ENCODE measurements around the gene GNAO1. TPM values are rescaled to one million over a fixed set of nuclear protein-coding genes. Genes with fewer than 3 reads are reported as not detected.

GNAO1 gene
- total RNA-seq, 1 experiment from 2014 or later: 5.8 TPM

- no peak for DNase-seq (ENCODE audit: low read depth)
These were observed 120.7 kb downstream of the GNAO1 start for GRCh38 chr16:56312028-56312300.

- no peak for DNase-seq (ENCODE audit: low read depth)
These were observed 121.3 kb downstream of the GNAO1 start for GRCh38 chr16:56312556-56312955.

- no peak for DNase-seq (ENCODE audit: low read depth)
These were observed 123.1 kb downstream of the GNAO1 start for GRCh38 chr16:56314244-56314850.

- no peak for DNase-seq (ENCODE audit: low read depth)
These were observed 124.7 kb downstream of the GNAO1 start for GRCh38 chr16:56315955-56316354.

- DNase-seq (ENCODE audit: low read depth): no peak
These were observed 125.3 kb downstream of the GNAO1 start for GRCh38 chr16:56316545-56316944.

GRCh38 chr16:56317998-56318826 lies 126.9 kb downstream of the GNAO1 start:
- DNase-seq (ENCODE audit: low read depth): peak; percentile 73

GRCh38 chr16:56318827-56319140 lies 127.5 kb downstream of the GNAO1 start:
- DNase-seq (ENCODE audit: low read depth): no peak

GRCh38 chr16:56319376-56319775 lies 128.1 kb downstream of the GNAO1 start:
- DNase-seq (ENCODE audit: low read depth): no peak

- DNase-seq (ENCODE audit: low read depth): no peak
These were observed 128.8 kb downstream of the GNAO1 start for GRCh38 chr16:56320056-56320455.

- peak; percentile 40 for DNase-seq (ENCODE audit: low read depth)
These were observed 129.7 kb downstream of the GNAO1 start for GRCh38 chr16:56320811-56321558.

- no peak for DNase-seq (ENCODE audit: low read depth)
These were observed 130.3 kb downstream of the GNAO1 start for GRCh38 chr16:56321571-56321970.

- DNase-seq (ENCODE audit: low read depth): peak; percentile 50
These were observed 133.1 kb downstream of the GNAO1 start for GRCh38 chr16:56324406-56324805.

- DNase-seq (ENCODE audit: low read depth): no peak
These were observed 134.7 kb downstream of the GNAO1 start for GRCh38 chr16:56325956-56326355.

- no peak for DNase-seq (ENCODE audit: low read depth)
These were observed 136.0 kb downstream of the GNAO1 start for GRCh38 chr16:56327071-56327928.

- no peak for DNase-seq (ENCODE audit: low read depth)
These were observed 136.6 kb downstream of the GNAO1 start for GRCh38 chr16:56327929-56328258.

- DNase-seq (ENCODE audit: low read depth): no peak
These were observed 137.2 kb downstream of the GNAO1 start for GRCh38 chr16:56328276-56329022.

- DNase-seq (ENCODE audit: low read depth): no peak
These were observed 138.6 kb downstream of the GNAO1 start for GRCh38 chr16:56329887-56330286.

GRCh38 chr16:56330476-56330875 lies 139.2 kb downstream of the GNAO1 start:
- no peak for DNase-seq (ENCODE audit: low read depth)

- no peak for DNase-seq (ENCODE audit: low read depth)
These were observed 140.1 kb downstream of the GNAO1 start for GRCh38 chr16:56331399-56331798.

GRCh38 chr16:56331915-56332314 lies 140.6 kb downstream of the GNAO1 start:
- no peak for DNase-seq (ENCODE audit: low read depth)

- DNase-seq (ENCODE audit: low read depth): peak; percentile 47
These were observed 141.3 kb downstream of the GNAO1 start for GRCh38 chr16:56332464-56333079.
